Activated T-cell treated with anti-CD3 and anti-CD28 coated beads, Interleukin-2, amount 50 U/mL, for 72 hours (primary cell): ENCODE data around the gene KRT12. TPM values are rescaled to one million over a fixed set of nuclear protein-coding genes. Genes with fewer than 3 reads are reported as not detected.

Source experiments
- ATAC-seq, 2 donors: fragments of 150-1000 bp; cut with Tn5 transposase; replicated peaks in 1 of 2; 2 replicates each; pipeline ENCODE4 v1.10.0; 2021; ENCODE audit warnings: moderate library complexity in 2 of 2, mild to moderate bottlenecking in 1 of 2
- DNase-seq, 2 donors: peaks; one replicate each; pipeline ENCODE4 v3.0.0; 2021 to 2022; ENCODE audit warnings: mixed read lengths in 1 of 2
- H3K27ac Mint-ChIP-seq: one replicate; pipeline ENCODE4 v1.8.0; 2022; ENCODE audit warnings: mild to moderate bottlenecking, moderate library complexity, mixed read lengths
- H3K27me3 Mint-ChIP-seq: one replicate; pipeline ENCODE4 v1.8.0; 2022; ENCODE audit warnings: low read depth, mixed read lengths
- H3K36me3 Mint-ChIP-seq, 2 donors: one replicate each; pipeline ENCODE4 v1.8.0; 2022; ENCODE audit warnings: mixed read lengths in 2 of 2, mild to moderate bottlenecking in 1 of 2; ENCODE audit not compliant: insufficient read depth in 2 of 2
- H3K4me1 Mint-ChIP-seq: one replicate; pipeline ENCODE4 v1.8.0; 2022; ENCODE audit warnings: low read depth, mixed read lengths
- H3K4me3 Mint-ChIP-seq, 2 donors: one replicate each; pipeline ENCODE4 v1.8.0; 2022; ENCODE audit warnings: mild to moderate bottlenecking in 2 of 2, mixed read lengths in 2 of 2, moderate library complexity in 2 of 2
- H3K9me3 Mint-ChIP-seq, 2 donors: one replicate each; pipeline ENCODE4 v1.8.0; 2022; ENCODE audit warnings: mixed read lengths in 2 of 2
- total RNA-seq, 2 donors: library from RNA; stranded (reverse); gene quantifications; one replicate each; pipeline ENCODE4 v1.2.3, GENCODE V29; 2022

The KRT12 gene
- total RNA-seq, 2 donors from 2014 or later, result not detected

GRCh38 chr17:40901981-40902474 is 35.0 kb upstream of the KRT12 start:
- Mint-ChIP-seq H3K4me1 (peaks cover 18% of the 10 kb centered on the region), H3K27ac (no peak overlapping the region), H3K9me3 (no peaks in the 10 kb centered on the region), H3K4me3 (no peak overlapping the region), H3K27me3 (peaks cover 45% of the 10 kb centered on the region), H3K36me3 (no peaks in the 10 kb centered on the region)
- ATAC-seq, result peak; percentile 51 to 52
- DNase-seq, result no peak

GRCh38 chr17:40900809-40901356 is 33.9 kb upstream of the KRT12 start:
- peaks cover 18% of the 10 kb centered on the region for H3K4me1 Mint-ChIP-seq
- no peak for DNase-seq
- peaks cover 40% of the 10 kb centered on the region for H3K27me3 Mint-ChIP-seq
- no peaks in the 10 kb centered on the region for H3K9me3 Mint-ChIP-seq
- H3K27ac Mint-ChIP-seq, result no peak overlapping the region
- H3K4me3 Mint-ChIP-seq, result no peak overlapping the region
- no peaks in the 10 kb centered on the region for H3K36me3 Mint-ChIP-seq
- no peak for ATAC-seq

GRCh38 chr17:40896916-40897455 is 30.0 kb upstream of the KRT12 start:
- Mint-ChIP-seq H3K27me3 (peaks cover 36% of the 10 kb centered on the region), H3K4me1 (peaks cover 3% of the 10 kb centered on the region), H3K36me3 (no peaks in the 10 kb centered on the region), H3K27ac (no peak overlapping the region), H3K9me3 (no peaks in the 10 kb centered on the region), H3K4me3 (no peak overlapping the region)
- no peak for ATAC-seq
- no peak for DNase-seq

- DNase-seq, result no peak
- H3K36me3 Mint-ChIP-seq, result no peaks in the 10 kb centered on the region
- H3K27me3 Mint-ChIP-seq, result peaks cover 29% of the 10 kb centered on the region
- no peaks in the 10 kb centered on the region for H3K4me1 Mint-ChIP-seq
- no peaks in the 10 kb centered on the region for H3K9me3 Mint-ChIP-seq
- no peak for ATAC-seq
- no peak overlapping the region for H3K4me3 Mint-ChIP-seq
- no peak overlapping the region for H3K27ac Mint-ChIP-seq
Observed at GRCh38 chr17:40895106-40895730, 28.2 kb upstream of the KRT12 start.

- H3K4me1 Mint-ChIP-seq, result no peaks in the 10 kb centered on the region
- no peak for ATAC-seq
Observed at GRCh38 chr17:40888196-40888720, 21.2 kb upstream of the KRT12 start.

GRCh38 chr17:40886090-40886489 is 19.1 kb upstream of the KRT12 start:
- DNase-seq (no peak), ATAC-seq (no peak)
- no peak overlapping the region for H3K4me3 Mint-ChIP-seq
- no peaks in the 10 kb centered on the region for H3K36me3 Mint-ChIP-seq
- H3K27ac Mint-ChIP-seq, result no peak overlapping the region
- H3K9me3 Mint-ChIP-seq, result no peaks in the 10 kb centered on the region
- peaks cover 40% of the 10 kb centered on the region for H3K27me3 Mint-ChIP-seq
- H3K4me1 Mint-ChIP-seq, result no peaks in the 10 kb centered on the region

More at GRCh38 chr17:40888196-40888720, 21.2 kb upstream of the KRT12 start:
- Mint-ChIP-seq H3K36me3 (no peaks in the 10 kb centered on the region), H3K27me3 (peaks cover 46% of the 10 kb centered on the region), H3K4me3 (no peak overlapping the region), H3K9me3 (no peaks in the 10 kb centered on the region), H3K27ac (no peak overlapping the region)
- no peak for DNase-seq

GRCh38 chr17:40884708-40885512 is 17.9 kb upstream of the KRT12 start, which contains the start of gene KRT20:
TSS of gene KRT20 (minus strand) at chr17:40885242. CDS start at chr17:40885185, 57 bp downstream.
- H3K27ac Mint-ChIP-seq, result no peak within 1 kb of the TSS
- ATAC-seq (no peak), DNase-seq (no peak)
- no peaks in the 10 kb centered on the region for H3K4me1 Mint-ChIP-seq
- no peaks in the 10 kb centered on the region for H3K36me3 Mint-ChIP-seq
- peaks cover 36% of the 10 kb centered on the region for H3K27me3 Mint-ChIP-seq
- H3K4me3 Mint-ChIP-seq, result no peak within 1 kb of the TSS
- H3K9me3 Mint-ChIP-seq, result no peaks in the 10 kb centered on the region

- ATAC-seq, result no peak
- H3K36me3 Mint-ChIP-seq, result no peaks in the 10 kb centered on the region
- DNase-seq, result no peak
- no peaks in the 10 kb centered on the region for H3K9me3 Mint-ChIP-seq
- H3K4me3 Mint-ChIP-seq, result no peak overlapping the region
- no peak overlapping the region for H3K27ac Mint-ChIP-seq
- no peaks in the 10 kb centered on the region for H3K4me1 Mint-ChIP-seq
- H3K27me3 Mint-ChIP-seq, result peaks cover 27% of the 10 kb centered on the region
Observed at GRCh38 chr17:40883626-40884334, 16.8 kb upstream of the KRT12 start.

- no peaks in the 10 kb centered on the region for H3K36me3 Mint-ChIP-seq
- no peak overlapping the region for H3K27ac Mint-ChIP-seq
- DNase-seq (no peak), ATAC-seq (no peak)
- no peaks in the 10 kb centered on the region for H3K9me3 Mint-ChIP-seq
- no peak overlapping the region for H3K4me3 Mint-ChIP-seq
- H3K27me3 Mint-ChIP-seq, result peaks cover 21% of the 10 kb centered on the region
- no peaks in the 10 kb centered on the region for H3K4me1 Mint-ChIP-seq
Observed at GRCh38 chr17:40883031-40883430, 16.0 kb upstream of the KRT12 start.

- no peak for ATAC-seq
- Mint-ChIP-seq H3K27ac (no peak overlapping the region), H3K9me3 (no peaks in the 10 kb centered on the region), H3K27me3 (peaks cover 18% of the 10 kb centered on the region), H3K4me3 (no peak overlapping the region), H3K36me3 (no peaks in the 10 kb centered on the region), H3K4me1 (no peaks in the 10 kb centered on the region)
- no peak for DNase-seq
Observed at GRCh38 chr17:40879026-40879425, 12.0 kb upstream of the KRT12 start.

GRCh38 chr17:40878044-40878443 is 11.0 kb upstream of the KRT12 start:
- Mint-ChIP-seq H3K36me3 (no peaks in the 10 kb centered on the region), H3K4me1 (no peaks in the 10 kb centered on the region), H3K27ac (no peak overlapping the region), H3K9me3 (no peaks in the 10 kb centered on the region), H3K4me3 (no peak overlapping the region), H3K27me3 (peaks cover 14% of the 10 kb centered on the region)
- no peak for DNase-seq
- no peak for ATAC-seq

GRCh38 chr17:40873801-40874200 is 6.8 kb upstream of the KRT12 start:
- ATAC-seq (no peak), DNase-seq (no peak)
- Mint-ChIP-seq H3K4me1 (no peaks in the 10 kb centered on the region), H3K27ac (no peak overlapping the region), H3K27me3 (peaks cover 22% of the 10 kb centered on the region), H3K9me3 (no peaks in the 10 kb centered on the region), H3K36me3 (no peaks in the 10 kb centered on the region), H3K4me3 (no peak overlapping the region)
